Midbrain (tissue), 1 donor: ENCODE data around the gene ENC1.

Experiments
- DNase-seq: peaks from one replicate; lab custom pipeline; 2025; lab: John Stamatoyannopoulos, UW

Gene ENC1

GRCh38 chr5:74655716-74656115 is 15.2 kb upstream of the ENC1 start:
- no peak for DNase-seq

GRCh38 chr5:74655206-74655605 is 14.7 kb upstream of the ENC1 start:
- no peak for DNase-seq

GRCh38 chr5:74653991-74654390 is 13.5 kb upstream of the ENC1 start:
- no peak for DNase-seq

GRCh38 chr5:74652576-74652975 is 12.0 kb upstream of the ENC1 start:
- DNase-seq: no peak

GRCh38 chr5:74651710-74652109 is 11.2 kb upstream of the ENC1 start:
- DNase-seq: no peak

GRCh38 chr5:74649421-74649973 is 9.0 kb upstream of the ENC1 start:
- no peak for DNase-seq

GRCh38 chr5:74648835-74649293 is 8.3 kb upstream of the ENC1 start:
- peak; percentile 71 for DNase-seq

GRCh38 chr5:74647096-74647495 is 6.6 kb upstream of the ENC1 start:
- DNase-seq: peak; percentile 7

- DNase-seq: no peak
These were observed 2.6 kb upstream of the ENC1 start for GRCh38 chr5:74643111-74643562.

- no peak for DNase-seq
These were observed 2.0 kb upstream of the ENC1 start for GRCh38 chr5:74642543-74642863.

GRCh38 chr5:74641735-74642542 is 1.4 kb upstream of the ENC1 start:
- peak; percentile 68 for DNase-seq

GRCh38 chr5:74640954-74641734 is 616 bp upstream of the ENC1 start:
- peak; percentile 51 for DNase-seq

GRCh38 chr5:74639807-74640449 is 600 bp downstream of the ENC1 start:
- no peak for DNase-seq

- DNase-seq: no peak
These were observed 1.3 kb downstream of the ENC1 start for GRCh38 chr5:74638970-74639806.

- DNase-seq: no peak
These were observed 2.0 kb downstream of the ENC1 start for GRCh38 chr5:74638544-74638969.

GRCh38 chr5:74636552-74636951 is 4.0 kb downstream of the ENC1 start:
- no peak for DNase-seq

- no peak for DNase-seq
These were observed 4.4 kb downstream of the ENC1 start for GRCh38 chr5:74636149-74636548.

GRCh38 chr5:74634611-74635286 is 5.8 kb downstream of the ENC1 start:
- DNase-seq: no peak

- no peak for DNase-seq
These were observed 6.8 kb downstream of the ENC1 start for GRCh38 chr5:74633695-74634094.

GRCh38 chr5:74632947-74633356 is 7.6 kb downstream of the ENC1 start:
- no peak for DNase-seq
